OCI-LY7 (cell line): ENCODE results near the gene FBXO44. TPM values are rescaled to one million over a fixed set of nuclear protein-coding genes. Genes with fewer than 3 reads are reported as not detected.

Source experiments
- BruUV-seq: library from RNA; stranded (reverse); fragments of 400-500 nt; replicated peaks from 2 replicates; lab custom pipeline; 2021; lab: Mats Ljungman, UMichigan
- CTCF ChIA-PET: fragments of 300-600 bp; sonication (Branson Sonifier 250); formaldehyde crosslinking; loops from one replicate; lab custom pipeline; 2022; ENCODE audit warnings: antibody characterized with exemption; ENCODE audit not compliant: unreplicated experiment; lab: Charles Lee
- POLR2A ChIA-PET: fragments of 300-600 bp; sonication (Branson Sonifier 250); formaldehyde crosslinking; loops from one replicate; lab custom pipeline; 2022; ENCODE audit warnings: antibody characterized with exemption; lab: Charles Lee
- DNase-seq: peaks from one replicate; pipeline ENCODE4 v3.0.0-alpha.2; 2015; ENCODE audit warnings: low spot score
- H2AFZ ChIP-seq: fragments of 200-600 bp; sonication (generic), shearing (Covaris generic); 2 replicates; pipeline ENCODE4 v1.6.1; 2014; ENCODE audit warnings: mild to moderate bottlenecking, antibody characterized with exemption, low read length, moderate library complexity
- H3K27ac ChIP-seq: fragments of 200-600 bp; sonication (generic); 2 replicates; pipeline ENCODE4 v1.5.1; 2014; ENCODE audit warnings: mixed run types, low read depth, mild to moderate bottlenecking, moderate library complexity, low read length, inconsistent platforms; ENCODE audit not compliant: poor library complexity, severe bottlenecking
- H3K36me3 ChIP-seq: fragments of 200-600 bp; sonication (generic); 2 replicates; pipeline ENCODE4 v1.6.1; 2014; ENCODE audit warnings: mild to moderate bottlenecking, antibody characterized with exemption, low read length, moderate library complexity, mixed read lengths; ENCODE audit not compliant: insufficient read depth
- H3K4me1 ChIP-seq: fragments of 200-600 bp; sonication (generic); 2 replicates; pipeline ENCODE4 v1.5.1; 2014; ENCODE audit warnings: mild to moderate bottlenecking, low read length; ENCODE audit not compliant: insufficient read depth, poor library complexity, severe bottlenecking
- H3K4me2 ChIP-seq: fragments of 200-600 bp; sonication (generic); 2 replicates; pipeline ENCODE4 v1.6.1; 2014; ENCODE audit warnings: mild to moderate bottlenecking, low read length
- H3K4me3 ChIP-seq: fragments of 200-600 bp; sonication (generic); 2 replicates; pipeline ENCODE4 v1.5.1; 2014; ENCODE audit warnings: mild to moderate bottlenecking, low read depth, low read length; ENCODE audit not compliant: poor library complexity, severe bottlenecking
- H3K79me2 ChIP-seq: fragments of 200-600 bp; sonication (generic); 2 replicates; pipeline ENCODE4 v1.6.1; 2016; ENCODE audit warnings: low read depth, mild to moderate bottlenecking, low read length, moderate library complexity, mixed read lengths; ENCODE audit not compliant: insufficient read depth
- H3K9me2 ChIP-seq: fragments of 200-600 bp; sonication (generic); 2 replicates; pipeline ENCODE4 v1.6.1; 2016; ENCODE audit warnings: mild to moderate bottlenecking, low read length, mixed read lengths; ENCODE audit not compliant: insufficient read depth
- H3K9me3 ChIP-seq: fragments of 200-600 bp; sonication (generic); 2 replicates; pipeline ENCODE4 v1.6.1; 2014; ENCODE audit warnings: mild to moderate bottlenecking, mixed run types, low read length, mixed read lengths
- H4K20me1 ChIP-seq: fragments of 200-600 bp; sonication (generic); 2 replicates; pipeline ENCODE4 v1.6.1; 2014; ENCODE audit warnings: mild to moderate bottlenecking, antibody characterized with exemption, low read length, moderate library complexity, mixed read lengths; ENCODE audit not compliant: insufficient read depth
- CTCF ChIP-seq: fragments of 200-600 bp; sonication (generic); conservative IDR thresholded peaks from 2 replicates; pipeline ENCODE4 v1.5.1; 2014; ENCODE audit warnings: mild to moderate bottlenecking, antibody characterized with exemption, low read length, moderate library complexity, mixed read lengths
- EZH2phosphoT487 ChIP-seq: fragments of 200-600 bp; sonication (generic); IDR thresholded peaks from 2 replicates; pipeline ENCODE4 v1.6.1; 2018; ENCODE audit warnings: low read depth, borderline replicate concordance, mild to moderate bottlenecking, mixed run types, antibody characterized with exemption, low read length, moderate library complexity, mixed read lengths
- intact Hi-C: fragments of 100-400 bp; cut with micrococcal nuclease; formaldehyde crosslinking; loops from one replicate; pipeline ENCODE4 v1.10.0; 2022; ENCODE audit not compliant: unreplicated experiment
- total RNA-seq, 2 experiments: library from RNA; depleted of rRNA in 1 of 2; stranded (reverse); fragments of >200 nt in 1 of 2; shearing (Covaris generic) in 1 of 2; gene quantifications; 2 replicates each; pipeline ENCODE4 v1.2.3, GENCODE V29; 2014 to 2022

Gene FBXO44
- total RNA-seq, 2 experiments from 2014 or later, result 16.2 to 20.8 TPM

GRCh38 chr1:11671544-11672286 is 17.0 kb downstream of the FBXO44 start:
- Histone ChIP-seq H3K27ac (no peak overlapping the region), H3K9me3 (no peaks in the 10 kb centered on the region), H3K4me3 (no peak overlapping the region), H2AFZ (no peak overlapping the region), H3K4me2 (no peak overlapping the region), H3K9me2 (no peaks in the 10 kb centered on the region), H4K20me1 (no peaks in the 10 kb centered on the region), H3K4me1 (no peaks in the 10 kb centered on the region), H3K79me2 (no peaks in the 10 kb centered on the region), H3K36me3 (peaks cover 41% of the 10 kb centered on the region)
- ChIA-PET CTCF (no interaction called here), POLR2A (no interaction called here)
- BruUV-seq, result no TSS peak
- intact Hi-C loops, result no loop called here
- no peak for DNase-seq
- no peak for TF ChIP-seq CTCF
- TF ChIP-seq EZH2phosphoT487, result no peak

- H2AFZ ChIP-seq, result no peak overlapping the region
- DNase-seq, result no peak
- peaks cover 49% of the 10 kb centered on the region for H3K36me3 ChIP-seq
- intact Hi-C loops, result no loop called here
- H3K79me2 ChIP-seq, result no peaks in the 10 kb centered on the region
- TF ChIP-seq EZH2phosphoT487 (no peak), CTCF (no peak)
- H3K9me2 ChIP-seq, result no peaks in the 10 kb centered on the region
- H3K4me2 ChIP-seq, result no peak overlapping the region
- H3K4me1 ChIP-seq, result no peaks in the 10 kb centered on the region
- no peak overlapping the region for H3K4me3 ChIP-seq
- BruUV-seq, result no TSS peak
- no peak overlapping the region for H3K27ac ChIP-seq
- ChIA-PET POLR2A (interaction anchor here (0.5 kb wide), 1 partner anchor 10 kb away, joined by 3 read pairs; no protein-coding TSS in a partner anchor), CTCF (no interaction called here)
- H4K20me1 ChIP-seq, result no peaks in the 10 kb centered on the region
- H3K9me3 ChIP-seq, result no peaks in the 10 kb centered on the region
Measured at GRCh38 chr1:11673089-11673769, 18.6 kb downstream of the FBXO44 start.

GRCh38 chr1:11674488-11674887 is 19.8 kb downstream of the FBXO44 start:
- ChIA-PET CTCF (no interaction called here), POLR2A (no interaction called here)
- no peak for DNase-seq
- Histone ChIP-seq H3K9me3 (no peaks in the 10 kb centered on the region), H3K4me2 (no peak overlapping the region), H3K36me3 (peaks cover 54% of the 10 kb centered on the region), H3K4me3 (no peak overlapping the region), H3K4me1 (no peaks in the 10 kb centered on the region), H3K9me2 (no peaks in the 10 kb centered on the region), H4K20me1 (no peaks in the 10 kb centered on the region), H3K27ac (no peak overlapping the region), H3K79me2 (no peaks in the 10 kb centered on the region), H2AFZ (no peak overlapping the region)
- intact Hi-C loops, result no loop called here
- no peak for TF ChIP-seq EZH2phosphoT487
- no peak for TF ChIP-seq CTCF
- BruUV-seq, result no TSS peak
